ENCODE data around the gene ATP9A. TPM values are rescaled to one million over a fixed set of nuclear protein-coding genes. Genes with fewer than 3 reads are reported as not detected.

The ATP9A gene
- total RNA-seq, 6 experiments from 2014 or later: 10.5 to 17.4 (median 13.0) TPM

- ATAC-seq (no peak), DNase-seq (no peak)
- no peaks in the 10 kb centered on the region for H3K27me3 ChIP-seq
- H3K36me3 ChIP-seq: no peaks in the 10 kb centered on the region
- 88% methylated on average over 8 of the region's 8 CpGs for WGBS (ENCODE audit: insufficient coverage, low coverage, low lambda C conversion rate, missing lambda C conversion rate)
- H3K4me3 ChIP-seq: no peak overlapping the region
- intact Hi-C loops (cut with DNase I): loop anchor here in 1 of 2 donors (10.0 kb wide), 1 partner anchor 329 kb away; no protein-coding TSS in a partner anchor
- no peaks in the 10 kb centered on the region for H3K4me1 ChIP-seq
- no peak for TF ChIP-seq POLR2A (IDR thresholded peaks at IDR 0.05)
- TF ChIP-seq, protein P1, sequence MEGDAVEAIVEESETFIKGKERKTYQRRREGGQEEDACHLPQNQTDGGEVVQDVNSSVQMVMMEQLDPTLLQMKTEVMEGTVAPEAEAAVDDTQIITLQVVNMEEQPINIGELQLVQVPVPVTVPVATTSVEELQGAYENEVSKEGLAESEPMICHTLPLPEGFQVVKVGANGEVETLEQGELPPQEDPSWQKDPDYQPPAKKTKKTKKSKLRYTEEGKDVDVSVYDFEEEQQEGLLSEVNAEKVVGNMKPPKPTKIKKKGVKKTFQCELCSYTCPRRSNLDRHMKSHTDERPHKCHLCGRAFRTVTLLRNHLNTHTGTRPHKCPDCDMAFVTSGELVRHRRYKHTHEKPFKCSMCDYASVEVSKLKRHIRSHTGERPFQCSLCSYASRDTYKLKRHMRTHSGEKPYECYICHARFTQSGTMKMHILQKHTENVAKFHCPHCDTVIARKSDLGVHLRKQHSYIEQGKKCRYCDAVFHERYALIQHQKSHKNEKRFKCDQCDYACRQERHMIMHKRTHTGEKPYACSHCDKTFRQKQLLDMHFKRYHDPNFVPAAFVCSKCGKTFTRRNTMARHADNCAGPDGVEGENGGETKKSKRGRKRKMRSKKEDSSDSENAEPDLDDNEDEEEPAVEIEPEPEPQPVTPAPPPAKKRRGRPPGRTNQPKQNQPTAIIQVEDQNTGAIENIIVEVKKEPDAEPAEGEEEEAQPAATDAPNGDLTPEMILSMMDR (IDR thresholded peaks at IDR 0.05): no peak
- no peaks in the 10 kb centered on the region for H3K9me3 ChIP-seq
- no peak overlapping the region for H3K27ac ChIP-seq
Observed at GRCh38 chr20:51636123-51636522, 132.1 kb downstream of the ATP9A start.

DNA sequence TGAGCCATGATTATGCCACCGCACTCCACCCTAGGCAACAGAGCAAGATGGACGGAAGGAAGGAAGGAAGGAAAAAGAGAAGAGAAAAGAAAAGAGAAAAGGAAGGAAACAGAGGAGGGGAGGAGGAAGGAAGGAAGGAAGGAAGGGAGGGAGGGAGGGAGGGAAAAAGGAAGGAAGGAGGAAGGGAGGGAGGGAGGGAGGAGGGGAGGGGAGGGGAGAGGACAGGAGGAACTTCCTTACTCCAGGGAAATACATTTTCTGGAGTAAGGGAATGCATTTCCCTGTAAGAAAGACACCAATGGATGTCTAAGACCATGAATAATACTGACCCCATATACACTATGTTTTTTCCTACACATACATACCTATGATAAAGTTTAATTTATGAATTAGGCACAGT, 132.5 kb downstream of the ATP9A start:
- TF ChIP-seq POLR2A (IDR thresholded peaks at IDR 0.05): no peak
- TF ChIP-seq, protein P1 (IDR thresholded peaks at IDR 0.05): no peak
- ATAC-seq (no peak), DNase-seq (no peak)
- intact Hi-C loops (cut with DNase I): loop anchor here in 1 of 2 donors (10.0 kb wide), 1 partner anchor 329 kb away; no protein-coding TSS in a partner anchor
- no peaks in the 10 kb centered on the region for H3K4me1 ChIP-seq
- H3K36me3 ChIP-seq: no peaks in the 10 kb centered on the region
- H3K27me3 ChIP-seq: no peaks in the 10 kb centered on the region
- H3K9me3 ChIP-seq: no peaks in the 10 kb centered on the region
- H3K27ac ChIP-seq: no peak overlapping the region
- H3K4me3 ChIP-seq: no peak overlapping the region
- 83% methylated on average over 1 of the region's 2 CpGs for WGBS (ENCODE audit: insufficient coverage, low coverage, low lambda C conversion rate, missing lambda C conversion rate)

DNA sequence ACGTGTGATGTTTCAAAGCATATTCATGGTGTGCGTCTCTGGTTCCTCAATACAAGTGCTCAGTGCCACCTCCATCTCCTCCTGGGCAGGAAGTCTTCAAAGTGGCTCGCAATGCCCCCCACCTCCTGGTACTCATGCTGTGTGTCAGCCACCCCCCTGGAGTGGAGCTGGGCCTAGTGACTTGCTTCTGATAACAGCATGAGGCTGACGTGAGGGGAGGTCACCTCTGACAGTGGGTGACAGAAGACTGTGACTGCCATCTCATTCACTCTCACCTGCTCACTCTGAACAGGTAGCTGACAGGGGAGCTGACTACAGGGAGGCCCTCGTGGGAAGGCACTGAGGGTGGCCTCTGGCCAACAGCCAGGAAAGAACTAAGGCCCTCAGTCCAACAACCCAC, 133.3 kb downstream of the ATP9A start:
- no peak for TF ChIP-seq POLR2A (IDR thresholded peaks at IDR 0.05)
- TF ChIP-seq, protein P1 (IDR thresholded peaks at IDR 0.05): no peak
- intact Hi-C loops (cut with DNase I): loop anchor here in 1 of 2 donors (10.0 kb wide), 1 partner anchor 330 kb away; no protein-coding TSS in a partner anchor
- no peaks in the 10 kb centered on the region for H3K36me3 ChIP-seq
- no peaks in the 10 kb centered on the region for H3K4me1 ChIP-seq
- H3K4me3 ChIP-seq: no peak overlapping the region
- 96% methylated on average over 3 of the region's 5 CpGs for WGBS (ENCODE audit: insufficient coverage, low coverage, low lambda C conversion rate, missing lambda C conversion rate)
- no peaks in the 10 kb centered on the region for H3K9me3 ChIP-seq
- H3K27ac ChIP-seq: no peak overlapping the region
- DNase-seq: no peak
- no peaks in the 10 kb centered on the region for H3K27me3 ChIP-seq
- ATAC-seq: no peak

DNA sequence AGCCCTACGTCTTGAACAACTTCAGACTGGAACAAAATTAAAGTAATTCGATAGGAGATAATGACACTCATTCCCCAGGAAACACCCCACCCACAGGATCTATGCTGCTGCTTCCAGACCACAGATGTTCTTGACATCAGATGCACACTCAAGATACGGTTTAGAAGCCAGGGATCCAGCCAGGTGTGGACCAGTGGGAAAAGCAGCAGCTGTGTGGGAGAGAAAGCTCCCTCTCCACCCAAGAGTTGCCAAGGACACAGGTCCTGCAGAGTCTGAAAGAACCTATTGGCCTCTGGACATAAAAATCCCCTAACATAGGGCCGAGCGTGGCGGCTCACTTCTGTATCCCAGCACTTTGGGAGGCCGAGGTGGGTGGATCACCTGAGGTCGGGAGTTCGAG, 133.9 kb downstream of the ATP9A start:
- Histone ChIP-seq H3K9me3 (no peaks in the 10 kb centered on the region), H3K4me3 (no peak overlapping the region), H3K36me3 (no peaks in the 10 kb centered on the region), H3K27ac (no peak overlapping the region), H3K27me3 (no peaks in the 10 kb centered on the region), H3K4me1 (no peaks in the 10 kb centered on the region)
- TF ChIP-seq, protein P1 (IDR thresholded peaks at IDR 0.05): no peak
- no peak for TF ChIP-seq POLR2A (IDR thresholded peaks at IDR 0.05)
- no peak for DNase-seq
- intact Hi-C loops (cut with DNase I): loop anchor here in 1 of 2 donors (10.0 kb wide), 1 partner anchor 331 kb away; no protein-coding TSS in a partner anchor
- no peak for ATAC-seq
- WGBS (ENCODE audit: insufficient coverage, low coverage, low lambda C conversion rate, missing lambda C conversion rate): 86% methylated on average over 6 of the region's 9 CpGs

Data from right lobe of liver (tissue), 6 donors.